DOHH2 (cell line): ENCODE data around the gene CDH4.

Experiments used
- EZH2phosphoT487 ChIP-seq: fragments of 200-600 bp; sonication (generic); IDR thresholded peaks from 2 replicates; pipeline ENCODE4 v1.6.1; 2017; ENCODE audit warnings: borderline replicate concordance, mild to moderate bottlenecking, antibody characterized with exemption, low read length, moderate library complexity, mixed read lengths
- TF ChIP-seq, protein P1 (sequence below): fragments of 200-600 bp; sonication (generic); IDR thresholded peaks from one replicate; pipeline ENCODE4 v1.5.1; 2014; ENCODE audit warnings: antibody characterized with exemption, mild to moderate bottlenecking, low read depth, low read length; ENCODE audit not compliant: poor library complexity, severe bottlenecking

DNA sequence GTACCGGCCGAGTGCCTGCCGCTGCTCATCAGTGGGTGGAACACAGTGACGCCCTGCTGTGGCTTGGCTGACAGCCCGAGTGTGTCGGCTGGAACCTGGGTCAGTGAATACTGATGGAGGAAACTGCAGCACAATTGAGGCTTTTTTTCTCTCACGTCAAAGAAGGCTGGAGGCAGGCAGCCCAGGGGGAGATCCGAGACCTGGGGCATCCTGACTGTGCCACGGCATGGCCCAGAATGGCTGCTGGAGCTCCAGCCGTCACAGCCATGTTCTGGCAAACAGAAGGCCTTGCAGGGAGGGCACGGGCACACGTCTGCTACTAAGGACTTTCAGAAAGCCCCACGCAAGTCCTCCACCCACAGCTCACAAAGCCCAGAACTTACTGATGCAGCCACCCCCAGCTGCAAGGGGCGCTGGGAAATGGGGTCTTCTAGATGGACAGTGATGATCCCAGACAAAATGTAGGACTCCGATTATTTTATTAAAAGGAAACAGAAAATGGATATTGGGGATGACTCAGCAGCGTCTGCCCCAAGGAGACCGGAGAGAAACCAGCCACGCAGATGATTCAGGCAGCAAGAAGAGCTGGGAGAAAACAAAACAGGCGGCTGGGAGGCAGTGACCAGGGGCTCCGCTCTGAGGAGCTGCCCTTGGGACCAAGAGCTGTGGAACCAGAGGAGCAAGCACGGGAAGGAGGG, 673.6 kb downstream of the CDH4 start:
- TF ChIP-seq, protein P1, sequence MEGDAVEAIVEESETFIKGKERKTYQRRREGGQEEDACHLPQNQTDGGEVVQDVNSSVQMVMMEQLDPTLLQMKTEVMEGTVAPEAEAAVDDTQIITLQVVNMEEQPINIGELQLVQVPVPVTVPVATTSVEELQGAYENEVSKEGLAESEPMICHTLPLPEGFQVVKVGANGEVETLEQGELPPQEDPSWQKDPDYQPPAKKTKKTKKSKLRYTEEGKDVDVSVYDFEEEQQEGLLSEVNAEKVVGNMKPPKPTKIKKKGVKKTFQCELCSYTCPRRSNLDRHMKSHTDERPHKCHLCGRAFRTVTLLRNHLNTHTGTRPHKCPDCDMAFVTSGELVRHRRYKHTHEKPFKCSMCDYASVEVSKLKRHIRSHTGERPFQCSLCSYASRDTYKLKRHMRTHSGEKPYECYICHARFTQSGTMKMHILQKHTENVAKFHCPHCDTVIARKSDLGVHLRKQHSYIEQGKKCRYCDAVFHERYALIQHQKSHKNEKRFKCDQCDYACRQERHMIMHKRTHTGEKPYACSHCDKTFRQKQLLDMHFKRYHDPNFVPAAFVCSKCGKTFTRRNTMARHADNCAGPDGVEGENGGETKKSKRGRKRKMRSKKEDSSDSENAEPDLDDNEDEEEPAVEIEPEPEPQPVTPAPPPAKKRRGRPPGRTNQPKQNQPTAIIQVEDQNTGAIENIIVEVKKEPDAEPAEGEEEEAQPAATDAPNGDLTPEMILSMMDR, result no peak
- TF ChIP-seq EZH2phosphoT487, result no peak
